Endometrium (tissue), 2 donors: ENCODE results near the gene CCNF.

Experiments
- FAIRE-seq: peaks from 2 replicates; lab custom pipeline; 2012; peaks lifted over from hg19 to GRCh38; lab: Jason Lieb, UNC
- donor health status: control.
- donor health status: control.

Gene CCNF

DNA sequence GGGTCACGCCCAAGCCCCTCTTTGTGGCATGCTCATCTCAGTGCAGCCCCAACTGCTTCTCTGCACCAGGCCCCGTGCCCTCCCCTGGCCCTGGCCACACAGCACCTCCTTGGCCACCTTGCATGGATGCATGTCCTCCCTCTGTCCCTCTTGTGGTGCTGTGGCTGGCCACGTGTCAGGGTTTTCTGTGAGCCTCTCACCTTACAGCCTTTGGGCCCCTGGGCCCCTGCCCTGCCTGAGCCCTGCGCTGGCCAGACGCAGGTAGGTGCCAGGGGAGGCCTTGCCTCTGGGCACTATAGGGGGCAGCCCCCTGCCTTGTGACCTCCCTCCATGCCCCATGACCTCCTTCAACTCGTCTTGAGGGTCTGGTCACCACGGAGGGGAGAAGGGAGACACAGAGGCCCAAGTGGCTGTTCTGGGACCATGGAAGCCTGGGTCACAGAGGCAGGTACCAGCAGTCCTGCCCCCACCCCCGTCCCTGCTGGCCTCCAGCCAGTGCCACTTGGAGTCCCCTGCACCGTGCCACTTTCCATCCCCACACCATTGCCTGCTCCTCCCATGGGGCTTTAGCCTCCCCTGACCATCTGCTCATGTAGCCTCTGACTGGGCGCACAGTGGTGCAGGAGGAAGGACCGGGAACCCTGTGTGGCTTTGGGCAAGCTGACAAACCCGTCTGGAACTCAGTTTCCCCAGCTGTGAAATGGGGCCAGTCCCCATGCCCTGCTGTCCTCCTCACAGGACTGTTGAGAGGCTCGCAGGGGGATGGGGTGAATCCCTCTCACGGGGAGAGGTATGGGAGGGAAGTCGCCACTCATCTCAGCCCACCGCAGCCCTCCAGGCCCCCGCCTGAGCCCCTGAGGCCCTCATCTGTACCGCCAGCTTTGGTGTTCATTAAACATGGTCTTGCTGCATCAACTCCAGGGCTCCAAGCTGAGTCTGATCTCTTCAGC, 73.0 kb downstream of the CCNF start:
- FAIRE-seq = no peak

DNA sequence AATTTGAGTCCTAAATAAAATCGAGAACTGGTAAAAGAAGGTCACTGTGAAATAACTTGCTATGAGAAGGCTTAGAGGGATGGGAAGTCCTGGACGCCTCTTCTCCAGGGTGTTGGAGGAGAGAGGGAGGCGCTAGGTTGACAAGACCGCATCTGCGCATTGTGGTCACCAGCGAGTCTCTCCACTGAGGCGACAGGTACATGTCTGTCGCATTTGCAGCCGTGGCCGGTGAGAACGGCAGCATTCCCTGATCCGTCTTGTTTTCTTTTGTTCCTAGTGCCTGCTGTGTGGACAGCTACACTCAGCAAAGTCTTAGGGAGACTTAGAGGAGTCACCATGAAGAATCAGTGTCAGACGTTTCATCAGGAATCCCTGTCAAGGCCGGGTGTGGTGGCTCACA, 76.4 kb downstream of the CCNF start:
- FAIRE-seq = no peak

DNA sequence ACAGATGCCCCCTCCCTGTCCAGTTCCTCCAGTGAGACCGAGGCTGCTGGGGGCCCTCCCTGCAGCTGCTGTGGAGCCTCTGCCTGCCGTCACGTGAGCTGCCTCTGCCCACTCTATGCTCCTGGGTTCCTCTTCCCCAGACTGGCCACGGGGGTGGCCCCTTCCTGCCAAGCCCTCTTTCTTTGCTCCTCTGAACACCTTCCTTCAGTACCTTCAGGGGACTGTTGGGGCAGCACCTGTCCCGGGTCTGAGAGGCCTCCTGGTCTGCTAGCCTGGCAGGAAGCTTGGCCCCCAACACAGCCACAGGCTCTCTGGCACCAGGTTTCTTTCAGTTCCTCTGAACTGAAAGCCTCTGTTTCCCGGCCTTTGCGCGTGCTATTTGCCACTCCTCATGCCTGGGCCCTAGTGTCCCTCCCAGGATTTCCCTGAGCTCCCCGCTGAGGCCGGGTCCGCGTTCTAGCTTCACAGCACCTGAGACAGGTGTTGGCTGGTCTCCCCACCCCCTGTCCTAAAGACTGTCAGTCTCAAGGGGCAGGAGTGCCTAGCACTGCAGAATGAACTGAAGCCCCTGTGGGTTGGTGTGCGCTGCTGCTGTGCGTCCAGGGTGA, 77.9 kb downstream of the CCNF start:
- no peak for FAIRE-seq

DNA sequence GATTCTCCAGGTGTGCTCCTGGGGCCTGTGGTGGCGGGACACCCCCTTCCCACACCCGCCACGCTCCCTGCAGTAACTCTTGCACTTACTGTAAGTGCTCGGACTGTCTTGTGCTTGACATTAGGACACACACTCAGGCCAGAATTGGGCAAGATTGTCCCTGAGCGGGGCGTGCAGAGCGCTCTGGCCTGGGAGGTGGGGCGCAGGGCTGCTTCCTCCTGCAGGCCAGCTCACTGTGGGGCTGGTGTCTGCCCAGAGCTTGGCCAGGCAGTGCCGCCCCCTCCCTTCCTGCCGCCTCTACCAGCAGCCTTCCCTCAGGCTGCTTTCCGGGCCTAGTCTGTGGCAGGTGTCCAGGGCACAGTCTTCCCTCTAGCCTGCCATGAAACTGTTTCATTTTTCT, 78.4 kb downstream of the CCNF start:
- FAIRE-seq = no peak
